Measurements from ENCODE around the gene RXRA.
"Not testable (repeated sequence)": the region's sequence is repeated elsewhere in the genome, so short reads cannot be mapped to it uniquely, and the experiment has no call there.

RXRA gene

GRCh38 chr9:134294153-134295071, 31.8 kb upstream of the RXRA start:
- DNase-seq = no peak

- DNase-seq = no peak
These were observed 31.0 kb upstream of the RXRA start for GRCh38 chr9:134295101-134295745.

- DNase-seq = no peak
These were observed 30.5 kb upstream of the RXRA start for GRCh38 chr9:134295746-134296250.

GRCh38 chr9:134296301-134297082, 29.8 kb upstream of the RXRA start:
- no peak for DNase-seq

- no peak for DNase-seq
These were observed 29.2 kb upstream of the RXRA start for GRCh38 chr9:134297083-134297410.

GRCh38 chr9:134297576-134297975, 28.7 kb upstream of the RXRA start:
- no peak for DNase-seq

- no peak for DNase-seq
These were observed 28.3 kb upstream of the RXRA start for GRCh38 chr9:134298000-134298399.

GRCh38 chr9:134299068-134299467, 27.2 kb upstream of the RXRA start:
- DNase-seq = no peak

GRCh38 chr9:134299883-134300282, 26.4 kb upstream of the RXRA start:
- DNase-seq = no peak

GRCh38 chr9:134301387-134302129, 24.7 kb upstream of the RXRA start:
- no peak for DNase-seq

- DNase-seq = no peak
These were observed 24.0 kb upstream of the RXRA start for GRCh38 chr9:134302130-134302817.

GRCh38 chr9:134303601-134304000, 22.7 kb upstream of the RXRA start:
- no peak for DNase-seq

GRCh38 chr9:134304261-134304660, 22.0 kb upstream of the RXRA start:
- DNase-seq = no peak

GRCh38 chr9:134304690-134305089, 21.6 kb upstream of the RXRA start:
- DNase-seq = no peak

GRCh38 chr9:134305533-134305932, 20.7 kb upstream of the RXRA start:
- no peak for DNase-seq

- not testable (repeated sequence) for DNase-seq
These were observed 20.2 kb upstream of the RXRA start for GRCh38 chr9:134306042-134306441.

GRCh38 chr9:134306636-134307600, 19.3 kb upstream of the RXRA start:
- no peak for DNase-seq

GRCh38 chr9:134307674-134308638, 18.3 kb upstream of the RXRA start:
- no peak for DNase-seq

- not testable (repeated sequence) for DNase-seq
These were observed 17.5 kb upstream of the RXRA start for GRCh38 chr9:134308639-134309220.
